IPS DF 6.9 (cell line): Measurements from ENCODE around the gene GTPBP1.

Source experiments
- DNase-seq: peaks from one replicate; pipeline ENCODE4 v3.0.0-alpha.2; 2013; ENCODE audit warnings: low read depth, low spot score
- H3K27ac ChIP-seq: one replicate; pipeline ENCODE4 v1.5.1; 2013; ENCODE audit warnings: low read length, control low read depth
- H3K27me3 ChIP-seq: 2 replicates; pipeline ENCODE4 v1.6.1; 2013; ENCODE audit warnings: mild to moderate bottlenecking, low read length; ENCODE audit not compliant: control insufficient read depth, insufficient read depth
- H3K36me3 ChIP-seq: 2 replicates; pipeline ENCODE4 v1.6.1; 2013; ENCODE audit warnings: low read length; ENCODE audit not compliant: control insufficient read depth, insufficient read depth
- H3K4me1 ChIP-seq: 2 replicates; pipeline ENCODE4 v1.6.1; 2013; ENCODE audit warnings: low read length; ENCODE audit not compliant: control insufficient read depth, insufficient read depth
- H3K4me3 ChIP-seq: 2 replicates; pipeline ENCODE4 v1.5.1; 2013; ENCODE audit warnings: mild to moderate bottlenecking, low read length
- H3K9me3 ChIP-seq: 2 replicates; pipeline ENCODE4 v1.6.1; 2013; ENCODE audit warnings: low read length, inconsistent platforms; ENCODE audit not compliant: control insufficient read depth, insufficient read depth
- WGBS: extraction: QIAGEN DNeasy Blood & Tissue Kit; methylation state at CpG from one replicate; pipeline ENCODE4 v1.1.7; 2013; ENCODE audit warnings: mixed read lengths, missing lambda C conversion rate; ENCODE audit not compliant: insufficient read length, insufficient coverage; 5-methylcytosine and 5-hydroxymethylcytosine counted together

GTPBP1 gene

GRCh38 chr22:38704654-38705234, 1.0 kb upstream of the GTPBP1 start:
- Histone ChIP-seq H3K4me3 (no peak overlapping the region; the same call in 1 of the 2 replicates), H3K36me3 (no peaks in the 10 kb centered on the region), H3K9me3 (no peaks in the 10 kb centered on the region), H3K4me1 (peaks cover 2% of the 10 kb centered on the region; the same call in 1 of the 2 replicates), H3K27ac (no peak overlapping the region), H3K27me3 (no peaks in the 10 kb centered on the region)
- no peak for DNase-seq
- WGBS, result no CpG with 5 or more reads among the region's 10 CpGs

GRCh38 chr22:38706101-38706900, 557 bp downstream of the GTPBP1 start:
- Histone ChIP-seq H3K4me1 (peaks cover 2% of the 10 kb centered on the region; the same call in 1 of the 2 replicates), H3K9me3 (no peaks in the 10 kb centered on the region), H3K27ac (no peak overlapping the region), H3K27me3 (no peaks in the 10 kb centered on the region), H3K4me3 (peak overlapping the region; percentile 98), H3K36me3 (no peaks in the 10 kb centered on the region)
- no CpG with 5 or more reads among the region's 80 CpGs for WGBS
- no peak for DNase-seq

DNA sequence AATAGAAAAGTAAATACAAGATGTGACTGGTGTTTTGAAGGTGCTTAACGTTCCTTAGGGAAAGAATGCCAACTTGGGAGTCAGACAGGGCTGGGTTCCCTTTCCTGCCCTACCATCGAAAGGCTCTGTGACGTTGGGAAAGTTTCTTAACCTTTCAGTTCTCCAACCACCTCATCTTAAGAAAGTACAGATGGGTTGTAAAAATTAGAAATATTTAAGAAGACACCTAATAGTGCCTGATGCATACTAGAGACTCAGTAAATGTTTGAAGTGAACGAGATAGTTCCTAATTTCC, 1.1 kb downstream of the GTPBP1 start:
- H3K4me1 ChIP-seq, result no peaks in the 10 kb centered on the region
- WGBS, result no CpG with 5 or more reads among the region's 4 CpGs
- H3K36me3 ChIP-seq, result no peaks in the 10 kb centered on the region
- peak overlapping the region; percentile 98; the same call in 1 of the 2 replicates for H3K4me3 ChIP-seq
- H3K27ac ChIP-seq, result no peak overlapping the region
- DNase-seq, result no peak
- H3K27me3 ChIP-seq, result no peaks in the 10 kb centered on the region
- H3K9me3 ChIP-seq, result no peaks in the 10 kb centered on the region

GRCh38 chr22:38707346-38707745, 1.6 kb downstream of the GTPBP1 start:
- no peak for DNase-seq
- Histone ChIP-seq H3K4me3 (no peak overlapping the region), H3K4me1 (no peaks in the 10 kb centered on the region; the same call in 1 of the 2 replicates), H3K9me3 (no peaks in the 10 kb centered on the region), H3K27me3 (no peaks in the 10 kb centered on the region), H3K36me3 (no peaks in the 10 kb centered on the region), H3K27ac (no peak overlapping the region)
- no CpG with 5 or more reads among the region's 2 CpGs for WGBS

DNA sequence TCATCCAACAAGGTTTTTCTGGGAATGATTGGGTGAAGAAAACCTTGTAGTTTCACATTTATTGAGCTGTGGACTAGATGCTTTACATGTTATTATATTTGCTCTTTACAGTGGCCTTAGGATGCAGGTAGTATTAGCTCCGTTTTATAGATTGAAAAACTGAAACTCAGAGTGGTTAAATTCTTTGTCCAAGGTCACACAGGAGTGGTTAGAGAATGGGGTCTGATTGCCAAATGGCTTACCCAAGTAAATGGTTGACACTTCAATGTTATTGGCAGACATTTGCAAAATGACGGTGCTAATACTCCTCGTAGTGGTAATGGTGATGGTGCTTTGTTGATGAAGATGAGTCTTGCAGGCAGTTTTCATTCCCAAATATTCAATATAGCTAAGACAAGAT, 2.2 kb downstream of the GTPBP1 start:
- Histone ChIP-seq H3K4me3 (no peak overlapping the region), H3K27me3 (no peaks in the 10 kb centered on the region), H3K36me3 (no peaks in the 10 kb centered on the region), H3K9me3 (no peaks in the 10 kb centered on the region), H3K27ac (no peak overlapping the region), H3K4me1 (peaks cover 1% of the 10 kb centered on the region; the same call in 1 of the 2 replicates)
- no peak for DNase-seq
- WGBS, result no CpG with 5 or more reads among the region's 3 CpGs

- WGBS, result no CpG with 5 or more reads among the region's 3 CpGs
- no peak for DNase-seq
- H3K9me3 ChIP-seq, result no peaks in the 10 kb centered on the region
- no peak overlapping the region for H3K4me3 ChIP-seq
- H3K27me3 ChIP-seq, result no peaks in the 10 kb centered on the region
- no peak overlapping the region for H3K27ac ChIP-seq
- no peaks in the 10 kb centered on the region for H3K36me3 ChIP-seq
- H3K4me1 ChIP-seq, result peaks cover 1% of the 10 kb centered on the region; the same call in 1 of the 2 replicates
Observed at GRCh38 chr22:38709306-38709705, 3.6 kb downstream of the GTPBP1 start.

GRCh38 chr22:38710351-38710750, 4.6 kb downstream of the GTPBP1 start:
- Histone ChIP-seq H3K27me3 (no peaks in the 10 kb centered on the region), H3K36me3 (no peaks in the 10 kb centered on the region), H3K4me3 (no peak overlapping the region), H3K4me1 (peaks cover 1% of the 10 kb centered on the region; the same call in 1 of the 2 replicates), H3K9me3 (no peaks in the 10 kb centered on the region), H3K27ac (no peak overlapping the region)
- WGBS, result no CpG with 5 or more reads among the region's 3 CpGs
- DNase-seq, result no peak

- Histone ChIP-seq H3K36me3 (peaks cover under 1% of the 10 kb centered on the region; the same call in 1 of the 2 replicates), H3K4me1 (peaks cover 1% of the 10 kb centered on the region; the same call in 1 of the 2 replicates), H3K4me3 (no peak overlapping the region), H3K9me3 (no peaks in the 10 kb centered on the region), H3K27me3 (no peaks in the 10 kb centered on the region), H3K27ac (no peak overlapping the region)
- no CpG with 5 or more reads among the region's 3 CpGs for WGBS
- DNase-seq, result no peak
Observed at GRCh38 chr22:38710866-38711265, 5.1 kb downstream of the GTPBP1 start.

DNA sequence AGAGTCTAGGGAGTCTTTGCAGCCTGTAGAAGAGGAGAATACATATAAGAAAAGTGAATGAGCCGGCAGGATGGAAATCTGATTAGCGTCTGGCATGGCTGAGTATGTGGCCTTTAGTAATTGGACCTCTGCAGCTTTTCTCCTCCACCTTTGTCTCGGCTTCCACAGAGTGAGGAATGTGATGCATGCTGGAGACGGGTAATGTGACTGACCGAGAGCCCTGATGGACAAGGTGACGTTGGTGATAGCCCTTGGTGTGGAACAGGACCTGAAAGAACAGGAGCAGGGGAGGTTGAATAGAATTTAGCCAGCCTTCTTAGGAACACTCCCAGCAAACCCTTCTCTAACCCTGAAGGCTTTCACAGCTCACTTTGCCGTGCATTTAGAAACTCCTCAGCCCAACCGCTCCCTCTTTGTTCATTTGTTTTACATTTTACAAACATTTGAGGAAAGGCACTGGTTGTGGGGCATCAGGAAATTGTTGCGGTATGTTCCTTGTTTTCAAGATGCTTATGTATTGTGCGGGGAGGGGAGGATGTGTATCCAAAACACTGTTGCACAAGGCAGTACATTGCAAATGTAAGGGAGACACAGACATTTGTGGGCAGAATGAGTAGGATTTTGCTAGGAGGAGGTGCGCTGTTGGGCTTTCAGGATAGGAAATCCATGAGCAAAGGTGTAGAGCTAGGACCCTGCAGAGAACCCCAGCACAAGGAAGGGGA, 6.9 kb downstream of the GTPBP1 start:
- Histone ChIP-seq H3K27ac (no peak overlapping the region), H3K36me3 (peaks cover 7% of the 10 kb centered on the region), H3K4me3 (no peak overlapping the region), H3K9me3 (no peaks in the 10 kb centered on the region), H3K4me1 (peaks cover 1% of the 10 kb centered on the region; the same call in 1 of the 2 replicates), H3K27me3 (no peaks in the 10 kb centered on the region)
- WGBS, result no CpG with 5 or more reads among the region's 11 CpGs
- DNase-seq, result no peak

- Histone ChIP-seq H3K4me1 (peaks cover 1% of the 10 kb centered on the region; the same call in 1 of the 2 replicates), H3K9me3 (no peaks in the 10 kb centered on the region), H3K36me3 (peaks cover 7% of the 10 kb centered on the region), H3K27ac (no peak overlapping the region), H3K27me3 (no peaks in the 10 kb centered on the region), H3K4me3 (no peak overlapping the region)
- DNase-seq, result no peak
- WGBS, result no CpG with 5 or more reads among the region's 8 CpGs
Observed at GRCh38 chr22:38713921-38714320, 8.2 kb downstream of the GTPBP1 start.
